Stimulated activated CD4-positive, alpha-beta T cell treated with anti-CD3 and anti-CD28 coated beads, TNF-alpha, amount 100 ng/mL, for 1 hour (primary cell): ENCODE results near the gene KSR2.
"Not testable (repeated sequence)": the region's sequence is repeated elsewhere in the genome, so short reads cannot be mapped to it uniquely, and the experiment has no call there.

ENCODE experiments used
- DNase-seq, 3 donors: peaks; one replicate each; pipeline ENCODE4 v3.0.0-alpha.2; 2020; ENCODE audit warnings: low read depth in 3 of 3, low spot score in 1 of 3

KSR2 gene

GRCh38 chr12:117860787-117861290 is 108.0 kb downstream of the KSR2 start:
- DNase-seq: not testable (repeated sequence)

GRCh38 chr12:117860111-117860510 is 108.7 kb downstream of the KSR2 start:
- no peak for DNase-seq

- DNase-seq: peak in 1 of 3 donors; percentile 24
These were observed 110.9 kb downstream of the KSR2 start for GRCh38 chr12:117857632-117858612.

- not testable (repeated sequence) for DNase-seq
These were observed 111.7 kb downstream of the KSR2 start for GRCh38 chr12:117857139-117857538.

GRCh38 chr12:117855165-117855564 is 113.6 kb downstream of the KSR2 start:
- DNase-seq: no peak

- DNase-seq: no peak
These were observed 114.3 kb downstream of the KSR2 start for GRCh38 chr12:117854339-117855012.

GRCh38 chr12:117853600-117853999 is 115.2 kb downstream of the KSR2 start:
- no peak for DNase-seq

- no peak for DNase-seq
These were observed 118.7 kb downstream of the KSR2 start for GRCh38 chr12:117850048-117850447.

- no peak for DNase-seq
These were observed 121.4 kb downstream of the KSR2 start for GRCh38 chr12:117847371-117847770.

- no peak for DNase-seq
These were observed 123.4 kb downstream of the KSR2 start for GRCh38 chr12:117845271-117845904.

- no peak for DNase-seq
These were observed 124.5 kb downstream of the KSR2 start for GRCh38 chr12:117844114-117844830.

GRCh38 chr12:117842630-117843029 is 126.2 kb downstream of the KSR2 start:
- no peak for DNase-seq

- DNase-seq: no peak
These were observed 126.6 kb downstream of the KSR2 start for GRCh38 chr12:117842220-117842619.

- no peak for DNase-seq
These were observed 131.1 kb downstream of the KSR2 start for GRCh38 chr12:117837737-117838050.

GRCh38 chr12:117836999-117837736 is 131.6 kb downstream of the KSR2 start:
- DNase-seq: peak; percentile 15 to 67 (median 46)

- no peak for DNase-seq
These were observed 132.3 kb downstream of the KSR2 start for GRCh38 chr12:117836476-117836875.

- DNase-seq: no peak
These were observed 133.6 kb downstream of the KSR2 start for GRCh38 chr12:117835156-117835555.

GRCh38 chr12:117832459-117833457 is 136.0 kb downstream of the KSR2 start:
- no peak for DNase-seq

GRCh38 chr12:117830471-117830870 is 138.3 kb downstream of the KSR2 start:
- DNase-seq: no peak
